ENCODE results near the gene SLC35B4. TPM values are rescaled to one million over a fixed set of nuclear protein-coding genes. Genes with fewer than 3 reads are reported as not detected.

Gene SLC35B4
- total RNA-seq, 4 donors from 2014 or later: 4.5 to 13.2 (median 10.2) TPM

- no peak for TF ChIP-seq CTCF (IDR thresholded peaks at IDR 0.05; ENCODE audit: low read depth)
These were observed 36.2 kb downstream of the SLC35B4 start for GRCh38 chr7:134280508-134280907.

GRCh38 chr7:134279898-134280297, 36.8 kb downstream of the SLC35B4 start:
- TF ChIP-seq CTCF (IDR thresholded peaks at IDR 0.05; ENCODE audit: low read depth): no peak

GRCh38 chr7:134279336-134279735, 37.4 kb downstream of the SLC35B4 start:
- no peak for TF ChIP-seq CTCF (IDR thresholded peaks at IDR 0.05; ENCODE audit: low read depth)

GRCh38 chr7:134278502-134279153, 38.1 kb downstream of the SLC35B4 start:
- no peak for TF ChIP-seq CTCF (IDR thresholded peaks at IDR 0.05; ENCODE audit: low read depth)

GRCh38 chr7:134276951-134277350, 39.8 kb downstream of the SLC35B4 start:
- no peak for TF ChIP-seq CTCF (IDR thresholded peaks at IDR 0.05; ENCODE audit: low read depth)

GRCh38 chr7:134262322-134262721, 54.4 kb downstream of the SLC35B4 start:
- TF ChIP-seq CTCF (IDR thresholded peaks at IDR 0.05; ENCODE audit: low read depth): no peak

- TF ChIP-seq CTCF (IDR thresholded peaks at IDR 0.05; ENCODE audit: low read depth): no peak
These were observed 60.9 kb downstream of the SLC35B4 start for GRCh38 chr7:134255814-134256213.
